ENCODE measurements around the gene NAPG.
A peak's percentile ranks its signal among the peaks of the same experiment; 100 is the strongest.
"Not testable (repeated sequence)": the region's sequence is repeated elsewhere in the genome, so short reads cannot be mapped to it uniquely, and the experiment has no call there.

NAPG gene

DNA sequence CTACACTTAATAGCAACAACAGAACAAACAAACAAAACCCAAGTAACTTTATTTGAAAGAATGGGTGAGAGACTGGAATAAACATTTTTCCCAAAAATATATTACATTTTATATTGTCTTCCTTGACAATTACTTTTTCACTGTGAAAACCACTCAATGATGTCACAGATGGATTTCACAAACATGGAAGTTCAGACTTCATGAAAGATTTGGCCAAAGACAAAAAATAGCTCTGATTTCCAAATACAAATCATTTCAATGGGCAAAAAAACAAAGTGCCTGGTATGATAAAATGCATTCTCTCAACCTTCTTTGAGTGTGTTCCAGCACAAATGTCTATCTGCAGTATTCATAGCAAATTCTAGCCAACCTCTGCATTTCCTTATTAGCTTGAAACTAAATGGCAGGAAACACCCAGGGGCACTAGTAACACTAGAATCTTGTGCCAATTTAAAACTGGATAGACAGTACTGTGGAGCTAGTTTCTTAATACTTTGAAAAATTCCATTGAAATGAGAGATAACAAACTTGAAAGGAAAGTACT, 28.5 kb upstream of the NAPG start:
- no peaks in the 10 kb centered on the region for H3K27me3 Mint-ChIP-seq
- H3K4me3 Mint-ChIP-seq: no peak overlapping the region
- H3K36me3 Mint-ChIP-seq: no peaks in the 10 kb centered on the region
- peaks cover 3% of the 10 kb centered on the region for H3K9me3 Mint-ChIP-seq
- DNase-seq (ENCODE audit: low spot score in 2 of 2) (no peak), ATAC-seq (ENCODE audit: low read depth) (no peak)
- H3K27ac Mint-ChIP-seq: no peak overlapping the region
- peaks cover 4% of the 10 kb centered on the region for H3K4me1 Mint-ChIP-seq

DNA sequence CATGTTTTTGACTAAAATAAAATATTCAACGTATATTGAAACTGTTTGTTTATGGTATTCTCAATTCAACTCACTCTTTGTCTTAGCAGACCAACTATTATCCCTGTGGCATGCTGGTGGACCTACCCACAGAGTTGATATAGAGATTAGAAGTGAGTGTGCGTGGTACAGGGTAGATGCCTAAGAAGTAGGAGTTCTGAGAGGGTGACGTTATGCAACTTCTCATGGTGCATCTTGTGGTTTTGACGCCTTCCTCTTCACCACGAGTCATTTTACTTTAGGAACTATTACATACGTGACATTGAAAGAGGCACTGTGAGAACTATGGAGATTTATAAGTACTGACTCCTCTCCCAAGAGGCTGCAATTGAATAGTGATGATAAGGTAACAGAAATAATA, 26.6 kb upstream of the NAPG start:
- Mint-ChIP-seq H3K27ac (no peak overlapping the region), H3K9me3 (peaks cover 3% of the 10 kb centered on the region), H3K4me3 (no peak overlapping the region), H3K4me1 (peaks cover 4% of the 10 kb centered on the region), H3K27me3 (no peaks in the 10 kb centered on the region), H3K36me3 (no peaks in the 10 kb centered on the region)
- ATAC-seq (ENCODE audit: low read depth) (no peak), DNase-seq (ENCODE audit: low spot score in 2 of 2) (no peak)

DNA sequence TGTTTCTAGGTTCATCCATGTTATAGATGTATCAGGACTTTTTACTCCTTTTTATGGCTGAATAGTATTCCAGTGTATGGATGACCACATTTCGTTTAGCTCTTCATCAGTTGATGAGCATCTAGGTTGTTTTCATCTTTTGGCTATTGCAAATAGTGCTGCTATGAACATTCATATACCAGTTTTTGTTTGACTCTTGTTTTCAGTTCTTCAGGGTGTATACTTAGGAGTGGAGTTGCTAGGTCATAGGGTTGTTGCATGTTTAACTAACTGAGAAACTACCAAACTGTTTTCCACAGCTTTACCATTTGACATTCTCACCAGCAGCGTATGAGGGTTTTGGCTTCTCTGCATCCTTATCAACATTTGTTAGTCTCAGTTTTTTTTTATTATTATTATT, 25.8 kb upstream of the NAPG start:
- Mint-ChIP-seq H3K27me3 (peaks cover 4% of the 10 kb centered on the region), H3K36me3 (peaks cover 4% of the 10 kb centered on the region), H3K27ac (no peak overlapping the region), H3K4me1 (peaks cover 4% of the 10 kb centered on the region), H3K9me3 (peaks cover 4% of the 10 kb centered on the region), H3K4me3 (no peak overlapping the region)
- ATAC-seq (ENCODE audit: low read depth) (no peak), DNase-seq (ENCODE audit: low spot score in 2 of 2) (no peak)

DNA sequence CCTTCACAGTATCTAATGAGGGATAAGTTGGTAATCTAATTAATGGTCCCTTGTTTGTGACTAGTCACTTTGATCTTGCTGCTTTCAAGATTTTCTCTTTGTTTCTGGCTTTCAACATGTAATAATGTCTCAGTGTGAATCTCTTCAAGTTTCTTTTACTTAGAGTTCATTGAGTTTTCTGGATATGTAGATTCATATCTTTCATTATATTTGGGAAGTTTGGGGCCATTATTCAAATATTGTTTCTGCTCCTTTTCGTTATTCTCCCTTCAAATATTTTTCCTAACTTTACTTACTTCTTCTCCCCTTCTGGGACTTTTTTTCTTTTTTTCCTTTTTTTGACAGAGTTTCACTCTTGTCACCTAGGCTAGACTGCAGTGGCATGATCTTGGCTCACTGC, 21.1 kb upstream of the NAPG start:
- ATAC-seq (ENCODE audit: low read depth) (no peak), DNase-seq (ENCODE audit: low spot score in 2 of 2) (no peak)
- no peaks in the 10 kb centered on the region for H3K4me1 Mint-ChIP-seq
- H3K27ac Mint-ChIP-seq: no peak overlapping the region
- H3K27me3 Mint-ChIP-seq: peaks cover 6% of the 10 kb centered on the region
- no peak overlapping the region for H3K4me3 Mint-ChIP-seq
- peaks cover 8% of the 10 kb centered on the region for H3K9me3 Mint-ChIP-seq
- peaks cover 4% of the 10 kb centered on the region for H3K36me3 Mint-ChIP-seq

DNA sequence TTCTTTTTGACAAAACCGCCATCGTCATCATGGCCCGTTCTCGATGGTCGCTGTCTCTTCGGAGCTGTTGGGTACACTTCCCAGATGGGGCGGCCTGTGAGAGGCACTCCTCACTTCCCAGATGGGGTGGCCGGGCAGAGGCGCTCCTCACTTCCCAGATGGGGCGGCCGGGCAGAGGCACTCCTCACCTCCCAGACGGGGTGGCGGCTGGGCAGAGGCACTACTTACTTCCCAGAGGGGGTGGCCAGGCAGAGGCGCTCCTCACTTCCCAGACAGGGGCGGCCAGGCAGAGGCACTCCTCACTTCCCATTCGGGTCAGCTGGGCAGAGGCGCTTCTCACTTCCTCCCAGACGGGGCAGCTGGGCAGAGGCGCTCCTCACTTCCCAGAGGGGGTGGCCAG, 19.9 kb upstream of the NAPG start:
- not testable (repeated sequence) for H3K36me3 Mint-ChIP-seq; H3K27me3 Mint-ChIP-seq; DNase-seq (ENCODE audit: low spot score in 2 of 2); H3K27ac Mint-ChIP-seq; H3K4me1 Mint-ChIP-seq; H3K9me3 Mint-ChIP-seq; ATAC-seq (ENCODE audit: low read depth); H3K4me3 Mint-ChIP-seq

DNA sequence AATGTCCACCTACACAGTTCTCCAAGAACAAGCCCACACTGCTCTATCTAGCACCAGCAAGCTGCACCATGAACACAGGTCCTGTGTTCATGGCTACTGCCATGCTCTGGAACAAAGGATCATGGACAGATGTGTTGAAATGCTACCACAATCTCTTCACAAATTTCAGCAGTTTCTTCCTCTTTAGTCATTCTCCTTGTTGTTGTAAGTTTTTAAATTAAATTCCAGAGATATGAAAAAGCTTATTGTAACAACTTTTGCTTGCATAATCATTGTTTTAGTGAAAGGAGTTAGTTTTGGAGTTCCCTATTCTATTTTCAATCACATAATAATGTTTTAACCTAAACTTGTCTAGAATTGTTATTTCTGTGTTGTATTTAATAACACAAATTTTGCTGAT, 17.2 kb upstream of the NAPG start:
- peaks cover 2% of the 10 kb centered on the region for H3K4me1 Mint-ChIP-seq
- peaks cover 14% of the 10 kb centered on the region for H3K27me3 Mint-ChIP-seq
- H3K27ac Mint-ChIP-seq: no peak overlapping the region
- H3K36me3 Mint-ChIP-seq: peaks cover 4% of the 10 kb centered on the region
- ATAC-seq (ENCODE audit: low read depth) (no peak), DNase-seq (ENCODE audit: low spot score in 2 of 2) (no peak)
- peaks cover 5% of the 10 kb centered on the region for H3K9me3 Mint-ChIP-seq
- no peak overlapping the region for H3K4me3 Mint-ChIP-seq

DNA sequence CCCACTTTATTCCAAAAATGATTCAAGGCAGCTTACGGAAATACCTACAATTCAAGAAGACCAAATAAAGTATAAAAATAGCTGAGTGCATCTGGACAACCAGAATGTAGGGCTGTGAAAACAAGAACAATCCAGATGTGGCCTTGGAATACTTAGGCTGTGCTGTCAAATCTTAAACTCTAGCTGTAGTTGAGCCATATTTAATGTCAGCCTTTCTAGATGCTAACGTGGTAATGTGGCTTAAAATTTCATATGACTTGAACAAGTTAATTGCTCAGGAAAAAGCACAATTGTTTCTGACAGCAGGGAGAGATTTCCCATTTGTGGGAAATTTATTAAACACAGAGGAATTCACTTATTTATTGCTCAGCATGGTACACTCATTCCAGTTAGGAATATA, 14.6 kb upstream of the NAPG start:
- H3K4me1 Mint-ChIP-seq: peaks cover 2% of the 10 kb centered on the region
- no peak overlapping the region for H3K4me3 Mint-ChIP-seq
- H3K36me3 Mint-ChIP-seq: no peaks in the 10 kb centered on the region
- DNase-seq (ENCODE audit: low spot score in 2 of 2): no peak
- ATAC-seq (ENCODE audit: low read depth): no peak
- H3K27ac Mint-ChIP-seq: no peak overlapping the region
- peaks cover 13% of the 10 kb centered on the region for H3K27me3 Mint-ChIP-seq
- H3K9me3 Mint-ChIP-seq: peaks cover 3% of the 10 kb centered on the region

DNA sequence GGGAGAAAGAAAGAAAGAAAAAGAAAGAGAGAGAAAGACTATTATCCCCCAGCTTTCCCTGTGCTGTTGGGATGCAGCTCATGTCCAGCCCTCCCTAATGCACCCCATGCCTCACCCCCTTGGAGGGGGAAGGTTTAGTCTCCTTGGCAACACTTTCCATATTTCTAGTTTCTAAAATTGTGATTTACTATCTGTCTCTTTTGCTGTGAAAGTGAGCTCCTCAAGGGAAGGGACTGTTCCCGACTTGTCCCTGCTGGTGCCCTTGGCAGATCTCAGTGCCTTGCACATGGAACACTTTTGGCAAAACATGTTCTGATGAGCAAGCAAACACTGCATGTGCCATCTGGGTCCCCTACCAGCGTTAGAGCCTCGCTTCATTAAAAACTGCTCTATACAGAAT, 11.7 kb upstream of the NAPG start:
- Mint-ChIP-seq H3K27me3 (peaks cover 18% of the 10 kb centered on the region), H3K9me3 (peaks cover 1% of the 10 kb centered on the region), H3K36me3 (no peaks in the 10 kb centered on the region), H3K27ac (no peak overlapping the region), H3K4me3 (no peak overlapping the region), H3K4me1 (peaks cover 2% of the 10 kb centered on the region)
- DNase-seq (ENCODE audit: low spot score in 2 of 2) (no peak), ATAC-seq (ENCODE audit: low read depth) (no peak)

DNA sequence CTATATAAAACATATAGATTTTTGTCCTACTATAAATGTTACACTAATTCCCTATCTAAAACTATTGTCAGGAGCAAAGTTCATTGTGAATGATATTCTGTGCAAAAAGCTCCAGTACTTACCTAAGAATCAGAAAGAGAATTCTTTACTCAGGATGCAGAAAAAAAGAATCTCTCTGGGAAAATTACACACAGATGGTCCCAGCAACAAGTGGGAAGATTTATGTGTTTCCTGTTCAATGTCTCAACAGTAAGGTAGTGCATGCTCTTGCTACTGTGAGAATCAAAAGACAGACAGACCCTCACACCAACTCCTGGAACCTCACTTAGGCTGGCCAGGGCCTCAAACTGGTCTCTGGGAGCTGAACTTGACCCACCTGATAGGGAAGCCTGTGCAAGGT, 11.2 kb upstream of the NAPG start:
- ATAC-seq (ENCODE audit: low read depth) (no peak), DNase-seq (ENCODE audit: low spot score in 2 of 2) (no peak)
- peaks cover 1% of the 10 kb centered on the region for H3K9me3 Mint-ChIP-seq
- H3K4me3 Mint-ChIP-seq: no peak overlapping the region
- H3K4me1 Mint-ChIP-seq: peaks cover 2% of the 10 kb centered on the region
- no peaks in the 10 kb centered on the region for H3K36me3 Mint-ChIP-seq
- H3K27me3 Mint-ChIP-seq: peaks cover 21% of the 10 kb centered on the region
- no peak overlapping the region for H3K27ac Mint-ChIP-seq

DNA sequence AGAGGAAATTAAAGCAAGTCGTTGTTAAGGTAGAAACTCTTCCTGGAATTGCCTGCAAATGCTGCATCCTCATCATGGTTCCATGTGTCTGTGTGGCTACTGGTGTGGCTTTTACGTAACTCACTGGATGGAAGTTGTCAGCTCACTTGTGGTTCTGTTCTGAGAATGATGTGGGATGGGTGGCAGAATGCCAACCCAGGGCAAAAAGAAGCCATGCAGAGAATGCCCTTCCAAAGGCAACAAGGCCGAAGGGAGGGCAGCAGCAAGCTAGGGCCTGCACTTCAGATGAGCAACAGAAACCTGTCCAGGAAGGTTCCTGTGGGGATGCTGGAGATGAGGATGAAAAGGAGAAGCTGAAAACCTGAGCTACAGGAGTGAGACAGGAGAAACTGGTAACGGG, 10.4 kb upstream of the NAPG start:
- H3K27ac Mint-ChIP-seq: no peak overlapping the region
- H3K4me1 Mint-ChIP-seq: peaks cover 2% of the 10 kb centered on the region
- H3K36me3 Mint-ChIP-seq: no peaks in the 10 kb centered on the region
- H3K4me3 Mint-ChIP-seq: no peak overlapping the region
- H3K9me3 Mint-ChIP-seq: peaks cover 1% of the 10 kb centered on the region
- no peak for ATAC-seq (ENCODE audit: low read depth)
- H3K27me3 Mint-ChIP-seq: peaks cover 21% of the 10 kb centered on the region
- DNase-seq (ENCODE audit: low spot score in 2 of 2): no peak

DNA sequence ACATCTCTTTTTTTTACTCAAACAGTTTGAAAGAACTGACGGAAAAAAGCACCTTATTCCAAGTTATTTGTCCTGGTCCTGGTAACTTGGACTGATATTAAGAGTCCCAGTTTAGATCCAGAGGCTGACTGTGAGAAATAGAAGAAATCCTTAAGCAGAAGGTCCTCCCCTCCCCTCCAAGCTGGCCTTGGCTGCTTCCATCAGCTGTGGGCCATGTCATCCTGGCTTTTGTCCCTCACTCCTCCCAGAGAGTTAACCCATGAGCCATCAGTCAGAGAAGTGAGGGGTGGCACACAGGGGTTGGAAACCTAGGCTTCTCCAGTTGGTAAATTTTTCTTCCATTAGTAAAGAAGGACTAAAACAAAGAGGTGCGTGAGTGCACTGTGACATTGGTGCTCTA, 9.7 kb upstream of the NAPG start:
- Mint-ChIP-seq H3K4me1 (peaks cover 2% of the 10 kb centered on the region), H3K9me3 (peaks cover 1% of the 10 kb centered on the region), H3K27me3 (peaks cover 18% of the 10 kb centered on the region), H3K4me3 (no peak overlapping the region), H3K27ac (no peak overlapping the region), H3K36me3 (no peaks in the 10 kb centered on the region)
- DNase-seq (ENCODE audit: low spot score in 2 of 2) (no peak), ATAC-seq (ENCODE audit: low read depth) (no peak)

DNA sequence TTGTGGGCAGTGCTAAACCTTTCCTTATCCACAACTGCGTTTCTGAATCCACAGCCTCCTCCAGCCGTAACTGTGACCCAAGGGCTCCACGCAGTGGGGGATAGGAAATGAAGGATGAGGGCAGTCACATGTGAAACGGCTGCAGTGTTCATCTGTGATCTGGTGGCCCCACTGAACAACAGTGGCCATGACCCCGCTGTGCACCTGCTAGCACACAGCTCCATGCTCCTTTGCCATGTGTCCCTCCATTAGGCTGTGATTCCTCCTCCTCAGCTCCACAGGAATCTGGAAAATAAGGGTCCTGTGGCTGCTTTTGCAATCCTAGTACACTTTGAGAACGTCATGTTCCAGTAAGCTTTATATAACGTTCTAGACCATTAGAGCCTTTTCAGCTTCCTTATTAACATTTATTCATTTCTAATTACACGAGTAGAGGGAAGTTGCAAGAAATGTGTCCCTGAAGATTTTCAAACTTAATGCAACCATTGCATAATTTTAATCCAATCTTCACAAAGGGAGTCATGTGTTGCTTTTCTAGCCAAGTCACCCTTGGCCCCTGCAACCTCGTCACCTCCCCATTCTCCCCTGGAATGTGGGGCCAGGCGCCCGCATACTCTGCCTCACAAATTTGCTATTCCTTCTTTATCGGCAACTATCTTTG, 7.1 kb upstream of the NAPG start:
- Mint-ChIP-seq H3K27me3 (peaks cover 16% of the 10 kb centered on the region), H3K9me3 (peaks cover 1% of the 10 kb centered on the region), H3K36me3 (no peaks in the 10 kb centered on the region), H3K4me1 (no peaks in the 10 kb centered on the region), H3K4me3 (no peak overlapping the region), H3K27ac (no peak overlapping the region)
- DNase-seq (ENCODE audit: low spot score in 2 of 2) (no peak), ATAC-seq (ENCODE audit: low read depth) (no peak)

DNA sequence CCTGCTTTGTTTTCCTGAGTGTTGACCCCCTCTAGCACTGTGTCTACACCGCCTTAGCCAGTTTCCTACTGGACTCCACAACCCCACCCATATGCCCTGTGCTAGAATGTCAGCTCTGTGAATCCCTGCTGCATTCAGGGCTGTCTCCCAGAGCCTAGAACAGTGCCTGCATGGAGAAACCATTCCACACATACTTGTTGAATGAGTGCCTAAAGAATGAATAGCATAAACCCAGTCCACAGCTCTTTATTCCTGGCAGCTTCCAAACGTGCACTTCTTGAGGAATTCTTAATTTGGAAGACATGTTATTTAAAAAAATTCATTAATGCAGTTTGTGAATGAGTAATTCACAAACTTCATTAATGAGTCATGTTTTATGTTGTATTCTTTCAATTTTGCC, 6.5 kb upstream of the NAPG start:
- ATAC-seq (ENCODE audit: low read depth): no peak
- H3K36me3 Mint-ChIP-seq: no peaks in the 10 kb centered on the region
- H3K4me3 Mint-ChIP-seq: no peak overlapping the region
- peaks cover 14% of the 10 kb centered on the region for H3K27me3 Mint-ChIP-seq
- no peaks in the 10 kb centered on the region for H3K4me1 Mint-ChIP-seq
- no peak for DNase-seq (ENCODE audit: low spot score in 2 of 2)
- H3K27ac Mint-ChIP-seq: no peak overlapping the region
- H3K9me3 Mint-ChIP-seq: peaks cover 1% of the 10 kb centered on the region

DNA sequence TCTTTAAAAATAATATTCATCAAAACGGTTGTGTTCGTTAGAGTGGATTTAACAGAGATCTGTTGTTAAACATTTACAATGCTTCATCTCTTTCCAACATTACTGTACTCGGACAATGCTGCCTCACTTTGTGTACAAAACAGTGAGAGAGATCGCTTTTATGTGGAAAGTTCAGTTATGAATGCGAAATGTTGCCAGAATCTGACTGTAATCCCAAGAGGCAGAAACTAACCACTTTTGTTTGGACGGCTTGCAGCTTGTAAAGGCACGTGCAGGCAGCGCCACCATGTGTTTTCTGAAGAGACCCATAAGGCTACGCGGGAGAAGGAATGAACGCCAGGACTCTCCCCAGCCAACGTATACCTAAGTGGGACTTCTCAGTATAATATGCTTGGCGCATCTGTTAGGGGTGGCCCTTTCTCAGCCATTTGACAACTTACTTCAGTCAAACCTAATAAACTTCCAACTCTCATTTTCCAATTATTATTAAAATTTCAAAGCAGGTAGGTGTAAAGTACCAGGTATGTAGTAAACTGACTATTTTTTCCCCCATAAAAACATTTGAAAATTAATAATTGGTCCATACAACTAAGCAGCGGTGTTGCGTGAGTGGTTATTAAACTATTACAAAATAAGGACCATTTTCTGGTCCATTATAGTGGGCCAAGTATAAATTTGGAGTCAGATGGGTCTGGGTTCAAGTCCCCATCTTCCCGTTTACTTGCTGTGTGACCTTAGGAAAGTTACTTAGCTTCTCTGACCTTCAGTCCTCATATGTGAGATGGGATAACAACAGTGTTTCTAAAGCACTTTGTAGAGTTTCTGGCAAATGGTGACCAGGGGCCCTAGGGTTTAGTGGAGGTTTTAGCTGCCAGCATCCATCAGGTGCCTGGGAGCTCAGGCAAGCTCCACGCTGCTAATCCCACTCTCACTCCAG, 5.6 kb upstream of the NAPG start:
- H3K4me3 Mint-ChIP-seq: no peak overlapping the region
- peaks cover 1% of the 10 kb centered on the region for H3K9me3 Mint-ChIP-seq
- peaks cover 14% of the 10 kb centered on the region for H3K27me3 Mint-ChIP-seq
- H3K36me3 Mint-ChIP-seq: no peaks in the 10 kb centered on the region
- peaks cover 9% of the 10 kb centered on the region for H3K4me1 Mint-ChIP-seq
- DNase-seq (ENCODE audit: low spot score in 2 of 2): peak; percentile 54 to 63
- H3K27ac Mint-ChIP-seq: no peak overlapping the region
- ATAC-seq (ENCODE audit: low read depth): peak; percentile 93

Measured in memory B cell (primary cell).